ENCODE results near the gene FAM210B. TPM values are rescaled to one million over a fixed set of nuclear protein-coding genes. Genes with fewer than 3 reads are reported as not detected.
"Not testable (repeated sequence)": the region's sequence is repeated elsewhere in the genome, so short reads cannot be mapped to it uniquely, and the experiment has no call there.

Gene FAM210B
- polyA plus RNA-seq, 4 donors, result 18.1 to 44.6 (median 21.7) TPM

DNA sequence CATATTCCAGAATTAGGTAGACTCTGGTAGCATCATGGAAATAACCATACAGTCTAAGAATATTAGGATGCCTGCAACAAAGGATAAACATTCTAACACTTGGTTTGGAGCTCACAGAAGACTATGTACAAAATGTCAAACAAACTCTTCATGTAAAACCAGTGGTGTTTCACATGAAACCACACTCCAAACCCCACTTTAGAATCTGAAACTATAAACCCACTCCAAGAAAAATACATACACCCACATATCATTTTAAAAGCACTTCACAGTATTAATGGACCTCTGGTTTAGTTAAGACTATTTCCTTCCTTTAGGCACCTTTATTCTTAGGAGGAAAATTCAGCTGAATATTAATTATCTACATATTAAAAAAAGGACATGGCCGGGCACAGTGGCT, 22.7 kb downstream of the FAM210B start:
- 72 to 88% (median 83%) methylated on average over 1 of the region's 1 CpG for WGBS, 3 donors
- Histone ChIP-seq H3K27ac (ENCODE audit: low read depth in 1 of 3, low read length in 2 of 3) (no peak overlapping the region), H3K9me3 (ENCODE audit: control insufficient read depth in 2 of 2, insufficient read depth in 1 of 2, low read depth in 1 of 2, low read length in 1 of 2) (no peaks in the 10 kb centered on the region), H3K4me3 (ENCODE audit: low read depth in 1 of 3, low read length in 3 of 3) (no peak overlapping the region), H3K4me1 (ENCODE audit: control insufficient read depth in 3 of 3, insufficient read depth in 2 of 3, low read depth in 1 of 3, low read length in 2 of 3) (no peaks in the 10 kb centered on the region), H3K27me3 (ENCODE audit: control insufficient read depth in 3 of 3, insufficient read depth in 3 of 3, low read length in 3 of 3) (no peaks in the 10 kb centered on the region), H3K36me3 (ENCODE audit: control insufficient read depth in 3 of 3, insufficient read depth in 2 of 3, low read depth in 1 of 3, low read length in 3 of 3) (peaks cover 0 to 25% (median 4%) of the 10 kb centered on the region in 3 donors)
- no peak for DNase-seq
- FAIRE-seq, result no peak

DNA sequence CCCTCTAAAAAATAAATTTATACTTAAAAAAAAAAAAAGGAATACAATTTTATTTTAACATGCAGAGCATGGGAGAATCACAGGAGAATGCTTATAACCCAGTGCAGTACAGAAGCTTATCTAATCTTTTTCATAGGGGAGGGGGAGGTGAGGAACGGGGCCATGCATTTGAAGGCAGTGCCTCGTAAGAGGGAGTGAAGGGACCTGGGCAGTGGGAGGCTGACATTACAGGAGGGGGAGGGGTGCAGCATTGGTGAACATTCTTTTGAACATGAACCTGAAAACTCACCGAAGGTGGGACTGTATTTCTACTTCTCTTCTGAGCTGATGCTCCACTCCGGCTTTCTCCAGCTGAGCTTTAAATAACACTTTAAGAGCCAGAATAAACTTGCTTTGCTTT, 23.9 kb downstream of the FAM210B start:
- Histone ChIP-seq H3K36me3 (ENCODE audit: control insufficient read depth in 3 of 3, insufficient read depth in 2 of 3, low read depth in 1 of 3, low read length in 3 of 3) (peaks cover 0 to 19% (median 4%) of the 10 kb centered on the region in 3 donors), H3K27ac (ENCODE audit: low read depth in 1 of 3, low read length in 2 of 3) (no peak overlapping the region), H3K4me3 (ENCODE audit: low read depth in 1 of 3, low read length in 3 of 3) (no peak overlapping the region), H3K4me1 (ENCODE audit: control insufficient read depth in 3 of 3, insufficient read depth in 2 of 3, low read depth in 1 of 3, low read length in 2 of 3) (no peaks in the 10 kb centered on the region), H3K9me3 (ENCODE audit: control insufficient read depth in 2 of 2, insufficient read depth in 1 of 2, low read depth in 1 of 2, low read length in 1 of 2) (no peaks in the 10 kb centered on the region), H3K27me3 (ENCODE audit: control insufficient read depth in 3 of 3, insufficient read depth in 3 of 3, low read length in 3 of 3) (no peaks in the 10 kb centered on the region)
- 70 to 86% (median 74%) methylated on average over 4 of the region's 4 CpGs for WGBS, 3 donors
- no peak for DNase-seq
- no peak for FAIRE-seq

DNA sequence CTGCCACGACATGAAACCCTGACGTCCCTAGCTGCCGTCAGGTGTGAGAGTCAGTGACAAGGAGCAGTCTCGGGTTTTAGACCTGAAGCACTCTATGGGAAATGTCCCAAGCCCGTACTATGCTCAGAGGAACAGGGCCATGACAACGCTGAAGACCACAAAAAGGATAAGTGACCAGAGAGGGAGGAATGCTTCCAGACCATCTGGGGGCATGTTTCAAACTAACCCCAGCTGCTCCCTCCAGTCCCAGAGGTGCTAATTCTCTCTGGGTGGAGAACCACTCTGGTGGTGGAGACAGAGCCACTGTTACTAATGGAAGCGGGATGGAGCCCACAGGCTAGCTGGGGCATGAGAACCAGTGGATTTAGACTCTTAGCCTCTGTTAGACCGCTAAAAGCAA, 24.6 kb downstream of the FAM210B start:
- FAIRE-seq, result no peak
- 92 to 95% (median 94%) methylated on average over 8 of the region's 8 CpGs for WGBS, 3 donors

DNA sequence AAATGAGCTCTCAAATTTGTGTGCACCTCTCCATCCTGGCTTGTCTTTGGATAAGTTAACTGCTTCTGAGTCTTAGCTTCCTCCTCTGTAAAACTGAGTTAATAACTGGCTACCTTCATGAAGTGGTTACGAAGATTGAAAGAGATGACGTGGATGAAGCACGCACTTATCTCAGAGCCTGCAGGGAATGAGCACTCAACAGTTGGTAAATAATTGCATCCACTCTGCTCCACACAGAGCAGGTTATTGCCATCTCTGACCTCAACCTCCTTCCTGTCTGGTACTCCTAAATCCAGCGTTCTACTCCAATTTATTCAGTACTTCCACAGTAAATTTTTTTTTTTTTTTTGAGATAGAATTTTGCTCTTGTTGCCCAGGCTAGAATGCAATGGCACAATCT, 26.4 kb downstream of the FAM210B start:
- H3K27me3 ChIP-seq (ENCODE audit: control insufficient read depth in 3 of 3, insufficient read depth in 3 of 3, low read length in 3 of 3), result no peaks in the 10 kb centered on the region
- no peaks in the 10 kb centered on the region for H3K4me1 ChIP-seq (ENCODE audit: control insufficient read depth in 3 of 3, insufficient read depth in 2 of 3, low read depth in 1 of 3, low read length in 2 of 3)
- DNase-seq, result no peak
- peaks cover 0 to 24% (median 4%) of the 10 kb centered on the region in 3 donors for H3K36me3 ChIP-seq (ENCODE audit: control insufficient read depth in 3 of 3, insufficient read depth in 2 of 3, low read depth in 1 of 3, low read length in 3 of 3)
- H3K4me3 ChIP-seq (ENCODE audit: low read depth in 1 of 3, low read length in 3 of 3), result no peak overlapping the region
- WGBS, 3 donors, result 93 to 98% (median 94%) methylated on average over 4 of the region's 4 CpGs
- no peaks in the 10 kb centered on the region for H3K9me3 ChIP-seq (ENCODE audit: control insufficient read depth in 2 of 2, insufficient read depth in 1 of 2, low read depth in 1 of 2, low read length in 1 of 2)
- no peak overlapping the region for H3K27ac ChIP-seq (ENCODE audit: low read depth in 1 of 3, low read length in 2 of 3)
- no peak for FAIRE-seq

More for the DNA sequence above, 24.6 kb downstream of the FAM210B start:
- Histone ChIP-seq H3K36me3 (ENCODE audit: control insufficient read depth in 3 of 3, insufficient read depth in 2 of 3, low read depth in 1 of 3, low read length in 3 of 3) (peaks cover 0 to 21% (median 4%) of the 10 kb centered on the region in 3 donors), H3K27ac (ENCODE audit: low read depth in 1 of 3, low read length in 2 of 3) (no peak overlapping the region), H3K9me3 (ENCODE audit: control insufficient read depth in 2 of 2, insufficient read depth in 1 of 2, low read depth in 1 of 2, low read length in 1 of 2) (no peaks in the 10 kb centered on the region), H3K27me3 (ENCODE audit: control insufficient read depth in 3 of 3, insufficient read depth in 3 of 3, low read length in 3 of 3) (no peaks in the 10 kb centered on the region), H3K4me1 (ENCODE audit: control insufficient read depth in 3 of 3, insufficient read depth in 2 of 3, low read depth in 1 of 3, low read length in 2 of 3) (no peaks in the 10 kb centered on the region), H3K4me3 (ENCODE audit: low read depth in 1 of 3, low read length in 3 of 3) (no peak overlapping the region)
- no peak for DNase-seq

DNA sequence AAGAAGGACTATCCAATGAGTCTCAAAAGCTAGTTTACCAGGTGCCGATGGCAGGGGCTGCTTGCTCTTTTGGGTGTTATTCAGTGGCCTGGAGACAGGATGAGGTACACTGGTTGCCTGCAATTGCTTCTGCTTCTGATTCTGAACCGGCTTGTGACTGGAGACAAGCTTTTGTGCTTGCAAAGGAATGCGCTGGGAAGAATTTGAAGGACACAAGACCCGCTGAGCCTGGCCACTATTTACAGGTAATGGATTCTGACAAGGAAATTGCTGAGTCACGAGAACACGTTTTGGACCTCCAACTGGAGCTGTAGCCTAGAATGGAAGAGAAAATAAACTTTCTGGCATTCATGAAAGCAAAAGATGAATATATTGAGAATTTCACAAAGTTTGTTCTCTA, 27.4 kb downstream of the FAM210B start:
- FAIRE-seq, result no peak
- no peaks in the 10 kb centered on the region for H3K27me3 ChIP-seq (ENCODE audit: control insufficient read depth in 3 of 3, insufficient read depth in 3 of 3, low read length in 3 of 3)

DNA sequence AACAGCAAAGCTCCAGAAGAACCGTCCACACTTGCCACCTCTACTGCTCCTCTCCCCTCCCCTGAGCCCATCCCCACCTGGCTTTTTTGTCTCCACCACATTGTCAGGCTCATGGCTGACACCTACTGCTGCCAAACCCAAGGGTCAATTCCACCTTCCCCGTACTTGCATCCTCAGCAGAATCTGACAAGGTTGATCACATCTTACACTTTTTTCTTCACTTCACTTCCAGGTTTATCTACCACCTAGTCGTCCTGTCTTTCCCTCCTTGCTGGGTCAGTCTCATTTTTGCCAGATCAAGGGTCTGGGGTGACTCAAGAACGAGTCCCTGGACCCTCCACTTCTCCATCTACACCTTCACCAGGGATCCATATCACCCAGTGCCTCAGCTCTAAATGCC, 30.1 kb downstream of the FAM210B start:
- Histone ChIP-seq H3K9me3 (ENCODE audit: control insufficient read depth in 2 of 2, insufficient read depth in 1 of 2, low read depth in 1 of 2, low read length in 1 of 2) (no peaks in the 10 kb centered on the region), H3K27ac (ENCODE audit: low read depth in 1 of 3, low read length in 2 of 3) (no peak overlapping the region), H3K36me3 (ENCODE audit: control insufficient read depth in 3 of 3, insufficient read depth in 2 of 3, low read depth in 1 of 3, low read length in 3 of 3) (peaks cover 0 to 14% (median 4%) of the 10 kb centered on the region in 3 donors), H3K4me1 (ENCODE audit: control insufficient read depth in 3 of 3, insufficient read depth in 2 of 3, low read depth in 1 of 3, low read length in 2 of 3) (peaks cover 0 to 4% (median 0%) of the 10 kb centered on the region in 3 donors), H3K27me3 (ENCODE audit: control insufficient read depth in 3 of 3, insufficient read depth in 3 of 3, low read length in 3 of 3) (no peaks in the 10 kb centered on the region), H3K4me3 (ENCODE audit: low read depth in 1 of 3, low read length in 3 of 3) (no peak overlapping the region)
- WGBS, 3 donors, result 82 to 85% (median 83%) methylated on average over 4 of the region's 4 CpGs
- FAIRE-seq (no peak), DNase-seq (no peak)

More for the DNA sequence above, 27.4 kb downstream of the FAM210B start:
- Histone ChIP-seq H3K4me1 (ENCODE audit: control insufficient read depth in 3 of 3, insufficient read depth in 2 of 3, low read depth in 1 of 3, low read length in 2 of 3) (no peaks in the 10 kb centered on the region), H3K36me3 (ENCODE audit: control insufficient read depth in 3 of 3, insufficient read depth in 2 of 3, low read depth in 1 of 3, low read length in 3 of 3) (peaks cover 0 to 24% (median 4%) of the 10 kb centered on the region in 3 donors), H3K27ac (ENCODE audit: low read depth in 1 of 3, low read length in 2 of 3) (no peak overlapping the region), H3K9me3 (ENCODE audit: control insufficient read depth in 2 of 2, insufficient read depth in 1 of 2, low read depth in 1 of 2, low read length in 1 of 2) (no peaks in the 10 kb centered on the region), H3K4me3 (ENCODE audit: low read depth in 1 of 3, low read length in 3 of 3) (no peak overlapping the region)
- WGBS, 3 donors, result 90 to 96% (median 95%) methylated on average over 6 of the region's 6 CpGs
- DNase-seq, result no peak

DNA sequence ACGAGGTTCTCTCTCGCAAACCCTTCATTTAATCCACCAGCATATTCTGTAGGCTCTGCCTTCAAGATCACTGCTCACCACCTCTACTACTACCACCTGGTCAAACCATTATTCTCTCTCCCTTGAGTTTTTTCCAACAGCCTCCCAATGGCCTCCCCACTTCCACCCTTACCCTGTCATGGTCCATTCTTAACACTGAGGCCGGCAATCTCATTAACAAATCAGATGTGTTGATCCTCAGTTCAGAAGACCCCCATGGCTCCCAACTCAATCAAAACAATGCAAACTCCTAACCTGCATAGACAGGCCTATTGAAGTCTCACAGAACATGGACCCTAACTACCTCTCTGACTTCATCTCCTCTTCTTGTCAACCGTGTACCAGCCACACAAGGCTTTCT, 31.0 kb downstream of the FAM210B start:
- H3K36me3 ChIP-seq (ENCODE audit: control insufficient read depth in 3 of 3, insufficient read depth in 2 of 3, low read depth in 1 of 3, low read length in 3 of 3), result peaks cover 0 to 14% (median 4%) of the 10 kb centered on the region in 3 donors
- no peak for FAIRE-seq
- H3K27me3 ChIP-seq (ENCODE audit: control insufficient read depth in 3 of 3, insufficient read depth in 3 of 3, low read length in 3 of 3), result no peaks in the 10 kb centered on the region
- H3K4me3 ChIP-seq (ENCODE audit: low read depth in 1 of 3, low read length in 3 of 3), result no peak overlapping the region
- no peak overlapping the region for H3K27ac ChIP-seq (ENCODE audit: low read depth in 1 of 3, low read length in 2 of 3)
- DNase-seq, result no peak
- no peaks in the 10 kb centered on the region for H3K9me3 ChIP-seq (ENCODE audit: control insufficient read depth in 2 of 2, insufficient read depth in 1 of 2, low read depth in 1 of 2, low read length in 1 of 2)
- H3K4me1 ChIP-seq (ENCODE audit: control insufficient read depth in 3 of 3, insufficient read depth in 2 of 3, low read depth in 1 of 3, low read length in 2 of 3), result peaks cover 0 to 4% (median 0%) of the 10 kb centered on the region in 3 donors
- 96 to 99% (median 96%) methylated on average over 4 of the region's 4 CpGs for WGBS, 3 donors

DNA sequence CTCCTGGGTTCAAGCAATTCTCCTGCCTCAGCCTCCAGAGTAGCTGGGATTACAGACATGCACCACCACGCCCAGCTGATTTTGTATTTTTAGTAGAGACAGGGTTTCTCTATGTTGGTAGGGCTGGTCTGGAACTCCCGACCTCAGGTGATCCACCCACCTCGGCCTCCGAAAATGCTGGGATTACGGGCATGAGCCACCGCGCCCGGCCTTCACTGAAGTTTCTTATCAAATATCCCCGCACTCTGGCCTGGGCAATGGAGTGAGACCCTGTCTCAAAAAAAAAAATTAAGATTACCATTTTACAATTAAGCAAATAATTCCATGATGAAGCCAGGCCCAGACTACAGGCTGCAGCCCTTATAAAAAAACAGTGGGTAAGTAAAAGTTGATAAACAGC, 31.6 kb downstream of the FAM210B start:
- H3K4me3 ChIP-seq (ENCODE audit: low read depth in 1 of 3, low read length in 3 of 3); H3K9me3 ChIP-seq (ENCODE audit: control insufficient read depth in 2 of 2, insufficient read depth in 1 of 2, low read depth in 1 of 2, low read length in 1 of 2); H3K27me3 ChIP-seq (ENCODE audit: control insufficient read depth in 3 of 3, insufficient read depth in 3 of 3, low read length in 3 of 3); H3K4me1 ChIP-seq (ENCODE audit: control insufficient read depth in 3 of 3, insufficient read depth in 2 of 3, low read depth in 1 of 3, low read length in 2 of 3); FAIRE-seq; H3K27ac ChIP-seq (ENCODE audit: low read depth in 1 of 3, low read length in 2 of 3); DNase-seq: not testable (repeated sequence)
- WGBS, 3 donors, result 92 to 97% (median 96%) methylated on average over 9 of the region's 9 CpGs
- peaks cover 2 to 15% (median 4%) of the 10 kb centered on the region in 3 donors for H3K36me3 ChIP-seq (ENCODE audit: control insufficient read depth in 3 of 3, insufficient read depth in 2 of 3, low read depth in 1 of 3, low read length in 3 of 3)

GRCh38 chr20:56391037-56391436, 32.3 kb downstream of the FAM210B start:
- DNase-seq (peak; percentile 8 to 24), FAIRE-seq (no peak)
- no peaks in the 10 kb centered on the region for H3K9me3 ChIP-seq (ENCODE audit: control insufficient read depth in 2 of 2, insufficient read depth in 1 of 2, low read depth in 1 of 2, low read length in 1 of 2)
- no peaks in the 10 kb centered on the region for H3K27me3 ChIP-seq (ENCODE audit: control insufficient read depth in 3 of 3, insufficient read depth in 3 of 3, low read length in 3 of 3)
- peaks cover 3 to 13% (median 8%) of the 10 kb centered on the region in 3 donors for H3K36me3 ChIP-seq (ENCODE audit: control insufficient read depth in 3 of 3, insufficient read depth in 2 of 3, low read depth in 1 of 3, low read length in 3 of 3)
- peak overlapping the region in 2 of 3 donors; percentile 85 to 90 for H3K4me3 ChIP-seq (ENCODE audit: low read depth in 1 of 3, low read length in 3 of 3)
- WGBS, 3 donors, result 9 to 17% (median 16%) methylated on average over 10 of the region's 10 CpGs
- H3K27ac ChIP-seq (ENCODE audit: low read depth in 1 of 3, low read length in 2 of 3), result peak overlapping the region in 2 of 3 donors; percentile 86 to 94
- peaks cover 0 to 4% (median 0%) of the 10 kb centered on the region in 3 donors for H3K4me1 ChIP-seq (ENCODE audit: control insufficient read depth in 3 of 3, insufficient read depth in 2 of 3, low read depth in 1 of 3, low read length in 2 of 3)
